HepG2 (cell line): ENCODE results near the gene CARD9.

ENCODE experiments used
- CENPT ChIP-seq: sonication (generic); formaldehyde crosslinking; IDR thresholded peaks from 2 replicates; pipeline ENCODE4 v1.8.0; 2022; ENCODE audit warnings: low read depth, mild to moderate bottlenecking, moderate library complexity, missing genetic modification reagents
- MXI1 ChIP-seq: IDR thresholded peaks from 3 replicates; pipeline ENCODE4 v1.6.1; 2012; ENCODE audit warnings: low read depth, low read length, inconsistent platforms, borderline replicate concordance
- ZZZ3 ChIP-seq: sonication (generic); formaldehyde crosslinking; IDR thresholded peaks from 2 replicates; pipeline ENCODE4 v1.4.0; 2020; ENCODE audit warnings: missing genetic modification reagents, mild to moderate bottlenecking, borderline replicate concordance

DNA sequence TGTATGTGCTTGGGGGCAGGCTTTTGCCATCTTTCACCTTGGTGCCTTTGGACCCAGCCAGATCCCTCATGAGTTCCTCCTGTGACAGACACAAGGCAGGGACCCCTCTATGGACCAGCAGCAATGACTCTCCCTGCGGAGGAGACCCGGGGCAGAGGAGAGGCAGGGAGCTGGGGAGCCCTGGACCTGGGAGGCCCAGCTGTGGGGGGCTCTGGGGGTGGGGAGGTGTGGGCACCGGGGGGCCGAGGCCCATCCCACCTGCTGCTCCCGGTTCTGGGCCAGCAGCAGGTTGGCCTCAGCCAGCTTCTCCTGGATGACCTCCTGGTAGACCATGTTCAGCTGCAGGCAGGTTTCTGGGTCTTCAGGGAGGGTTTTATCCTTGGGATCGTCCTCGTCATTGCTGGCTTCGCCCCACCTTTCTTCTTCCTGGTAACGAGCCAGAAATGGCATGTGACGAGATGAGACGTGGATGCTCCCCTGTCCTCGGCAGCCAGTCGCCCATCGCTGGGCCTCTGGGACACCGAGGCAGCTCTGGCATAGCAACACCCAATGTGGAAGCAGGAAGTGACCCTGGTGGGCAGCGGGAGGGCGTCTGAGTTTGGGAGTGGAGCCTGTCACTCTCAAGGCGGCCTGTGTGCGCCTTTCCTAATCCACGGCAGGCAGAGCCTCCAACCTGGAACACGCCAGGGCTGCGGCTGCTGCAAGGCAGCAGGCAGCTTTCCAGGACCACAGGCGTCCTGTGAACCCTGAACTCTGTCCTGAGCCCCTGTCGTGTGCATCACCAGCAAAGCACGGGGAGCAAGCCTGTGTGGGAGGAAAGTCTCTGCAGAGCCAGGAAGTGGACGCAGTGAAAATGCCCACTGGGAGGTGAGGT, 22.1 kb upstream of the CARD9 start:
- TF ChIP-seq MXI1 (no peak), ZZZ3 (CRISPR knock-in tag) (no peak), CENPT (CRISPR knock-in tag) (no peak)
